Effector memory CD4-positive, alpha-beta T cell (primary cell): Measurements from ENCODE around the gene CHD8.

ENCODE experiments used
- DNase-seq, 3 donors: peaks; one replicate each; pipeline ENCODE4 v3.0.0-alpha.2; 2020
- H3K27ac ChIP-seq: 2 replicates; pipeline ENCODE4 v1.7.0; 2013; ENCODE audit warnings: mild to moderate bottlenecking, low read length, moderate library complexity; ENCODE audit not compliant: insufficient read depth, poor library complexity, severe bottlenecking
- H3K27me3 ChIP-seq: replicated peaks from 2 replicates; pipeline ENCODE4 v1.7.0; 2013; ENCODE audit warnings: mild to moderate bottlenecking, low read length; ENCODE audit not compliant: insufficient read depth, control insufficient read depth, poor library complexity, severe bottlenecking
- H3K36me3 ChIP-seq: 2 replicates; pipeline ENCODE4 v1.7.0; 2013; ENCODE audit warnings: mild to moderate bottlenecking, low read length, moderate library complexity; ENCODE audit not compliant: control insufficient read depth, insufficient read depth
- H3K4me1 ChIP-seq: 2 replicates; pipeline ENCODE4 v1.7.0; 2013; ENCODE audit warnings: low read length, mild to moderate bottlenecking; ENCODE audit not compliant: control insufficient read depth, insufficient read depth, poor library complexity, severe bottlenecking
- H3K4me3 ChIP-seq: 2 replicates; pipeline ENCODE4 v1.7.0; 2013; ENCODE audit warnings: low read length, low read depth, mild to moderate bottlenecking; ENCODE audit not compliant: insufficient read depth, poor library complexity, severe bottlenecking
- H3K9me3 ChIP-seq: 2 replicates; pipeline ENCODE4 v1.7.0; 2013; ENCODE audit warnings: mild to moderate bottlenecking, low read length, moderate library complexity; ENCODE audit not compliant: control insufficient read depth

CHD8 gene

GRCh38 chr14:21343035-21343794 is 112.7 kb downstream of the CHD8 start:
- H3K4me1 ChIP-seq, result no peaks in the 10 kb centered on the region
- H3K27ac ChIP-seq, result no peak overlapping the region
- H3K27me3 ChIP-seq, result no peaks in the 10 kb centered on the region
- H3K9me3 ChIP-seq, result no peaks in the 10 kb centered on the region
- no peak overlapping the region for H3K4me3 ChIP-seq
- no peak for DNase-seq
- no peaks in the 10 kb centered on the region for H3K36me3 ChIP-seq
